AG04449 (cell line): Measurements from ENCODE around the gene DECR2.

Experiments
- CTCF ChIA-PET: fragments of 350-600 bp; formaldehyde crosslinking; extraction: SDS; loops from one replicate; lab custom pipeline; 2021; ENCODE audit warnings: antibody characterized with exemption; lab: Yijun Ruan, JAX
- POLR2A ChIA-PET: fragments of 400-600, 350-600 bp; formaldehyde crosslinking; extraction: SDS; loops from one replicate; lab custom pipeline; 2020; ENCODE audit warnings: antibody characterized with exemption, inconsistent platforms; lab: Yijun Ruan, JAX
- DNase-seq: peaks from one replicate; pipeline ENCODE4 v3.0.0-alpha.2; 2010; ENCODE audit warnings: low read depth, low spot score
- H3K4me3 ChIP-seq: 2 replicates; pipeline ENCODE4 v1.5.1; 2011; ENCODE audit warnings: low read depth, mild to moderate bottlenecking, control low read depth, low read length
- TF ChIP-seq, protein P1 (sequence below): IDR thresholded peaks from one replicate; pipeline ENCODE4 v1.5.1; 2011; ENCODE audit warnings: mild to moderate bottlenecking, moderate library complexity, low read length, control low read depth, inconsistent platforms; ENCODE audit not compliant: insufficient read depth; ENCODE audit errors: missing control alignments

The DECR2 gene

DNA sequence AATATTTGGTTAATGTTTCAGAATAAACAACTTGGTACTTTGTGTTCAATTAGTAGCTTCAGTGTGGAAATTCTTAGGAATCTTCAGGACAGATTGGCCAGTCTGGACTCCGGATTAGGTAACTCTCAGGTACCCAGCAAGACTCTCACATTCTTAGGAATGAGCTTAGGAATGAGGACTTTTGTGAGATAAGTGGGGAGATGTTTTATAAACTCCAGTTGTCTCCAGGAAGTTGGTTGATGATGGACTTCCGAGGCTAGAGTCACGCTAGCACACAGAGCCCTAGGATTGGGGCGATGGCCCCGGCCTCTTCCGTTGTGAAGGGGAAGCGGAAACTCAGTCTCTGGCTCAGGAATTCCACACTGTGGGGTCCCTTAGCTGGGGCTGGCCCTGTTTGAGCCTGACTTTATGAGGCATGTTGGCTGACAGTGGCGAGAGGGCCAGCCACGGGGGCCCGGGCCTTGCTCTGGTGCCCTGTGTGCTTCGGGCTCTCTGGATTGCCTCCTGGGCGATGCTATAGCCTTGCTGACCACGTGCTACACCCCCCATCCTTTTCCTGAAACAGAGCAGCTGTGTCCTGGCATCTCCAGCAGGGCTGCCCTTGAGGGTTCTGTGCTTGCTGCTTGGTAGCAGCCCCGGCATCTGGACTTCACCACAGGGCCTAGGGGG lies 56.2 kb downstream of the DECR2 start:
- H3K4me3 ChIP-seq: no peak overlapping the region
- CTCF ChIA-PET: interaction anchor here (0.8 to 2.0 kb wide), 3 partner anchors 30 to 71 kb away, joined by 3 to 4 read pairs (median 3); no protein-coding TSS in a partner anchor
- DNase-seq: no peak
- TF ChIP-seq, protein P1, sequence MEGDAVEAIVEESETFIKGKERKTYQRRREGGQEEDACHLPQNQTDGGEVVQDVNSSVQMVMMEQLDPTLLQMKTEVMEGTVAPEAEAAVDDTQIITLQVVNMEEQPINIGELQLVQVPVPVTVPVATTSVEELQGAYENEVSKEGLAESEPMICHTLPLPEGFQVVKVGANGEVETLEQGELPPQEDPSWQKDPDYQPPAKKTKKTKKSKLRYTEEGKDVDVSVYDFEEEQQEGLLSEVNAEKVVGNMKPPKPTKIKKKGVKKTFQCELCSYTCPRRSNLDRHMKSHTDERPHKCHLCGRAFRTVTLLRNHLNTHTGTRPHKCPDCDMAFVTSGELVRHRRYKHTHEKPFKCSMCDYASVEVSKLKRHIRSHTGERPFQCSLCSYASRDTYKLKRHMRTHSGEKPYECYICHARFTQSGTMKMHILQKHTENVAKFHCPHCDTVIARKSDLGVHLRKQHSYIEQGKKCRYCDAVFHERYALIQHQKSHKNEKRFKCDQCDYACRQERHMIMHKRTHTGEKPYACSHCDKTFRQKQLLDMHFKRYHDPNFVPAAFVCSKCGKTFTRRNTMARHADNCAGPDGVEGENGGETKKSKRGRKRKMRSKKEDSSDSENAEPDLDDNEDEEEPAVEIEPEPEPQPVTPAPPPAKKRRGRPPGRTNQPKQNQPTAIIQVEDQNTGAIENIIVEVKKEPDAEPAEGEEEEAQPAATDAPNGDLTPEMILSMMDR: no peak
- POLR2A ChIA-PET: no interaction called here

DNA sequence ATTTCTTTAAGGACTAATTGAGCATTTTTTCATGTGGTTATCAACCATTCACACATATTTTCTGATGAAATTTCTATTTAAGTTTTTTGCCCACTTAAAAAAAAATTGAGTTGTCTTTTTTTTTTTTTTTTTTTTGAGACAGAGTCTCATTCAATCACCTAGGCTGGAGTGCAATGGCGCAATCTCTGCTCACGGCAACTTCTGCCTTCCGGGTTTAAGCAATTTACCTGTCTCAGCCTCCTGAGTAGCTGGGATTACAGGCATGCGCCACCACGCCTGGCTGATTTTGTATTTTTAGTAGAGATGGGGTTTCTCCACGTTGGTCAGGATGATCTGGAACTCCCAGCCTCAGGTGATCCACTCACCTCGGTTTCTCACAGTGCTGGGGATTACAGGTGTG lies 58.1 kb downstream of the DECR2 start:
- CTCF ChIA-PET: no interaction called here
- TF ChIP-seq, protein P1: no peak
- POLR2A ChIA-PET: no interaction called here

DNA sequence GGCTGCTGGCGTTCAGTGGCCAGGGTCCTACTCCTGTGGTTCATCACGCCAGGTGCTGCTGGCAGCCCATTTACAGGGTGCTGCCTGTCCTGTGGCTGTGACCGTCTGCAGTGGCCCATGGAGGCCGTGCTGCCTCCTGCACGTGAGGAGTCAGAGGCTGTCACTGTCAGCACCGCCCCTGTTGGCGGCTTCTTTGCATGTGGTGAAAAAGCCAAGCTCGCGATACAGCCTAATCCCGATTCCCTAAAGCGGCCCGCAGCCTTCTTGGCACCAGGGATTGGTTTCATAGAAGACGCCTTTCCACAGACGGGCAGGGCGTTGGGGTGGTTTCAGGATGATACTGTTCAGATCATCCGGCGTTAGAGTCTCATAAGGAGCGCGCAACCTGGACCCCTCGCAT lies 59.1 kb downstream of the DECR2 start:
- ChIA-PET CTCF (interaction anchor here (0.6 kb wide), 1 partner anchor 48 kb away, joined by 3 read pairs; no protein-coding TSS in a partner anchor), POLR2A (no interaction called here)
- no peak for DNase-seq

More for the DNA sequence above, 58.1 kb downstream of the DECR2 start:
- no peak overlapping the region for H3K4me3 ChIP-seq
- DNase-seq: no peak

More for the DNA sequence above, 59.1 kb downstream of the DECR2 start:
- H3K4me3 ChIP-seq: no peak overlapping the region
- TF ChIP-seq, protein P1: no peak
